Suppressor macrophage (primary cell): ENCODE results near the gene LTO1.

Experiments used
- DNase-seq, 4 experiments: peaks; one replicate each; pipeline ENCODE4 v3.0.0-alpha.2; 2020 to 2022

LTO1 gene

GRCh38 chr11:69644962-69645675, 30.0 kb downstream of the LTO1 start:
- no peak for DNase-seq

DNA sequence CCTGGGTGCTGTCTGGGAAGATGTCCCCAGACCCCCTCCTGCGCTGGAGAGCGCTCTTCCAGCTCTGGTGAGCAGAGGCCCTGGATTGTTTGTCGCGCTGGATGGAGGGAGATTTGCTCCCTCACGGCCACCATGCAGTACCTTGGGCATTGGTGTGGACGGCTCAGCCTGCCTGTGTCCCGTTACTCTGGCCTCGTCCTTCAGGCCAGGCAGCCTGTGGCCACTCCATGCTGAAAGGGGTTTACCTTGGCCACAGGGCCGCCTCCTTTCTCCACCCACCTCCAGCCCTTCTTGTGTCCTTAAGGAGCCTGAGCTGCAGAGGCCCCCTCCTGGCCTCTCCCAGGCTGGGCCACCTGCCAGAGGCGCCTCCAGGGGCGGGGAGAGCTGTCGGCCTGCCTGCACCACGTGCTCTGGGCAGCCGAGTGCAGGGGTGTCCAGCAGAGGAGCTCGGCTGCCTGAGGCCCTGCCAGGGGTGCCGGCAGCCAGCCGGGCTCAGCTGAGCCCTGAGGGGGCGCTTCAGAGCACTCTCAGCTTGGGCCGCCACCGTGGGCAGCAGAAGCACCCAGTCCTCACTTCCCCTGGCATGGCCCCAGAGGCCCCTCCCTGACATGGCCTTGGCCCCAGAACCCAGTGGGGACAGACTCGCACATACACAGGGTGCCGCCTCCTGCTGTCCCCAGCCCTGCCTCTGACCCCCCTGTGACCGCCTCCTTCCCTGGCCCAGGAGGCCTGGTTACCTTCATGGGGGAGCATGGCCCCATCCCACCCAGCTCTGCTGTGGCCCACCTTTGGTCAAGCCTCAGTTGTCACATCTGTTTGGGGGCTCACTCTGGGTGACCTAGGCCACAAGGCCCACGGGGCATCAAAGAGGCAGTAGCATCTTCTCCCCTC, 30.8 kb downstream of the LTO1 start:
- DNase-seq = peak in 3 of 4 experiments; percentile 36 to 49 (median 37)

DNA sequence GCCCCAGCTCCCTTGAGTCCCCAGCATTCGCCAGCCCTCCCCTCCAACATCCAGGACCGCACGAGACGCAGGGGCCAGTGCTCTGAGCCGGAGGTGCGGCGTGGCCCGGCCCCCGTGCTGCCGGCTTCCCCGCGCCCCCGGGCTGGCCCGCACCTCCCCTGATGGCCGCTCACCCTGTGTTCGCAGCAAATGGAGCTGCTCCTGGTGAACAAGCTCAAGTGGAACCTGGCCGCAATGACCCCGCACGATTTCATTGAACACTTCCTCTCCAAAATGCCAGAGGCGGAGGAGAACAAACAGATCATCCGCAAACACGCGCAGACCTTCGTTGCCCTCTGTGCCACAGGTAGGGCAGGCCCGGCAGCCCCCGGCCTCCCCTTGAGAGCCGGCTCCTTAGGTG, 31.5 kb downstream of the LTO1 start:
- DNase-seq = no peak

DNA sequence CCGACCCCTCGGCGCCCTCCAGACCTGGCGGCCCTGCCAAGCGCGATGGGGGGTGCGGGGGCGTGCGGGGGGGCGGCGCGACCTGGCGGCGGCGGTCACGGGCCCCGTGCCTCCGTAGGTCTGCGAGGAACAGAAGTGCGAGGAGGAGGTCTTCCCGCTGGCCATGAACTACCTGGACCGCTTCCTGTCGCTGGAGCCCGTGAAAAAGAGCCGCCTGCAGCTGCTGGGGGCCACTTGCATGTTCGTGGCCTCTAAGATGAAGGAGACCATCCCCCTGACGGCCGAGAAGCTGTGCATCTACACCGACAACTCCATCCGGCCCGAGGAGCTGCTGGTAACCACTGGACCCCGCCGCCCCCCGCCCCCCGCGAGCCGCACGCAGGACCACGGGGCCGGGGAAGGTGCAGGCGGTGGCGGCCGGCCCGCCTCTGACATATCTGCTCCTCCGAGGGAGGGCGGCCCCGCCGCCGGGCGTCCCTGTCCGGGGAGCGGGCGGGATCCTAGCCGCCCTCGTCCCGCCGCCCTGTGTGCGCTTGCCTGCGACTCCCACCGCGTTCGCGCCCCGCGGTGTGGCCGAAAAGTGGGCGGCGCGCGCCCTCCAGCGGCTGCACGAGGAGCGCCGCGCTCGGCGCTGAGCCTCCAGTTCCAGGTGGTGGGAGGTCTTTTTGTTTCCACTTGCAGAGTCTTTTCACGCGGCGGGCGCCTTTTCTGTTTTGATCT, 32.1 kb downstream of the LTO1 start:
- peak; percentile 81 to 93 (median 88) for DNase-seq

GRCh38 chr11:69642549-69642912, 32.6 kb downstream of the LTO1 start:
- DNase-seq = peak in 2 of 4 experiments; percentile 47 to 51

GRCh38 chr11:69641681-69642548, 33.2 kb downstream of the LTO1 start:
- peak in 2 of 4 experiments; percentile 30 to 40 for DNase-seq

DNA sequence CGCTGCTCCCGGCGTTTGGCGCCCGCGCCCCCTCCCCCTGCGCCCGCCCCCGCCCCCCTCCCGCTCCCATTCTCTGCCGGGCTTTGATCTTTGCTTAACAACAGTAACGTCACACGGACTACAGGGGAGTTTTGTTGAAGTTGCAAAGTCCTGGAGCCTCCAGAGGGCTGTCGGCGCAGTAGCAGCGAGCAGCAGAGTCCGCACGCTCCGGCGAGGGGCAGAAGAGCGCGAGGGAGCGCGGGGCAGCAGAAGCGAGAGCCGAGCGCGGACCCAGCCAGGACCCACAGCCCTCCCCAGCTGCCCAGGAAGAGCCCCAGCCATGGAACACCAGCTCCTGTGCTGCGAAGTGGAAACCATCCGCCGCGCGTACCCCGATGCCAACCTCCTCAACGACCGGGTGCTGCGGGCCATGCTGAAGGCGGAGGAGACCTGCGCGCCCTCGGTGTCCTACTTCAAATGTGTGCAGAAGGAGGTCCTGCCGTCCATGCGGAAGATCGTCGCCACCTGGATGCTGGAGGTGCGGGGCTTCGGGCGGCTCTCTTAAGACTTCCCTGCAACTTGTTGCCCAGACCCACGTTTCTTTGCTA, 34.1 kb downstream of the LTO1 start, which contains the start of gene CCND1:
TSS of gene CCND1 (plus strand) at position 162 of the 587 bp plus-strand sequence. CDS start at position 320, 158 bp downstream.
- DNase-seq = peak; percentile 81 to 90 (median 88)

DNA sequence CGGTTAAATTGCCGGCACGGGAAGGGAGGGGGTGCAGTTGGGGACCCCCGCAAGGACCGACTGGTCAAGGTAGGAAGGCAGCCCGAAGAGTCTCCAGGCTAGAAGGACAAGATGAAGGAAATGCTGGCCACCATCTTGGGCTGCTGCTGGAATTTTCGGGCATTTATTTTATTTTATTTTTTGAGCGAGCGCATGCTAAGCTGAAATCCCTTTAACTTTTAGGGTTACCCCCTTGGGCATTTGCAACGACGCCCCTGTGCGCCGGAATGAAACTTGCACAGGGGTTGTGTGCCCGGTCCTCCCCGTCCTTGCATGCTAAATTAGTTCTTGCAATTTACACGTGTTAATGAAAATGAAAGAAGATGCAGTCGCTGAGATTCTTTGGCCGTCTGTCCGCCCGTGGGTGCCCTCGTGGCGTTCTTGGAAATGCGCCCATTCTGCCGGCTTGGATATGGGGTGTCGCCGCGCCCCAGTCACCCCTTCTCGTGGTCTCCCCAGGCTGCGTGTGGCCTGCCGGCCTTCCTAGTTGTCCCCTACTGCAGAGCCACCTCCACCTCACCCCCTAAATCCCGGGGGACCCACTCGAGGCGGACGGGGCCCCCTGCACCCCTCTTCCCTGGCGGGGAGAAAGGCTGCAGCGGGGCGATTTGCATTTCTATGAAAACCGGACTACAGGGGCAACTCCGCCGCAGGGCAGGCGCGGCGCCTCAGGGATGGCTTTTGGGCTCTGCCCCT, 34.7 kb downstream of the LTO1 start:
- DNase-seq = peak; percentile 59 to 80 (median 66)

- DNase-seq = no peak
Measured at GRCh38 chr11:69639831-69640230, 35.3 kb downstream of the LTO1 start.

GRCh38 chr11:69638941-69639681, 36.0 kb downstream of the LTO1 start:
- DNase-seq = peak; percentile 91 to 95 (median 94)

- peak; percentile 31 to 65 (median 51) for DNase-seq
Measured at GRCh38 chr11:69637941-69638871, 36.9 kb downstream of the LTO1 start.

GRCh38 chr11:69637198-69637940, 37.8 kb downstream of the LTO1 start:
- DNase-seq = no peak

DNA sequence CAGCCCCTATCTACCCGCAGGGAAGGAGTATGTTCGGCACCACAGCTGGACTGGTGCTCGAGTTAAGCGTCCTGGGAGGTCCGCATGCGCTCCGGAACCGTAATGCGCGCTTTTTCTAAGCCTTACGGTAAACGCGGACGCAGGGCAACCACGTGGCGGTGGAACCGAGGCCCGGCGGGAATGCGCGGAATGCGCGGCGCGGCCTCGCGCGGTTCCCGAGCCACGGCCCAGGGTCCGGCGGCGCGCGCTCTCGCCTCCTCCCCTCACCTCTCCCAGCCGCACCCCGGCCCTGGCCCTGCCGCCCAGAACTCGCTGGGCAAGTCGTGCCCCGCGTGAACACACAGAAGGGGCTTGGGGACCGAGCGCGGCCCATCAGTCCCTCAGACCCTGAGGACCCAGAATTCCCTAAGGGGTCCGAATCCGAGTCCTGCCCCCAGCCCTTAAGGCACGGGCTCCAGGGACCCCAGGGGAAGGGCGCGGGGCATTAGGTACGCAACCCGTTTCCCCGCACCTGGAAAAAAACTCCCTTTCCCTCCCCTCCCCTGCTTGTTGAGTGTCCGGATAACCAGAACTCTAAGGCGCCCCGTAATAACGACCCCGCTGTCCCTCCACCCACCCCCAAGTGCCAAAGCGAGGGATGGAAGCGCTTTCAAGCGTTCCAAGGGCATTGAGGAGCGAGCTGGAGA, 38.5 kb downstream of the LTO1 start:
- DNase-seq = peak; percentile 33 to 75 (median 58)

GRCh38 chr11:69635804-69636511, 39.2 kb downstream of the LTO1 start:
- DNase-seq = no peak

GRCh38 chr11:69635195-69635594, 40.0 kb downstream of the LTO1 start:
- no peak for DNase-seq

DNA sequence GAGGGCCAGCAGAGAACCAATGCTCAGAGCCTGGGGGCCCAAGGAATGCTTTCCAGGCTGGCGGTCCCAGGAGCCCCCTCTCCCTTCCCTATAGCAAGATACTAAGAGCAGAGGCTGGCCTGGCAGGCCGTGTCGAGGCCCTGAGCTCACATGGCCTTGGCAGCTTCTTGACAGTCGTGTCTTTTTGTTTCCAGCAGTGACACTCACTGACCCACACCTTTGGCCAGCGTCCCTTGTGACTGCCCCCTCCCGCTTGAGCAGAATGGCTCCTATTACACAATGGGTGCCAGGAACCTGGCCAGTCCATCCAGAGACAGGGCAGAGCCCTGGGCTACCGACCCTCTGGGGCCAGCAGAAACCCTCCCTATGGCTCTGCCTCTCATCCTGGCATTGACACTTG, 40.6 kb downstream of the LTO1 start:
- DNase-seq = no peak

- DNase-seq = no peak
Measured at GRCh38 chr11:69634069-69634468, 41.1 kb downstream of the LTO1 start.
